Choroid plexus epithelial cell (primary cell): ENCODE results near the gene EFCAB8.

Experiments used
- DNase-seq: peaks from one replicate; pipeline ENCODE4 v3.0.0-alpha.2; 2010; ENCODE audit warnings: low read depth
- H3K4me3 ChIP-seq: 2 replicates; pipeline ENCODE4 v1.5.1; 2011; ENCODE audit warnings: low read depth, mild to moderate bottlenecking, control low read depth, low read length, moderate library complexity
- TF ChIP-seq, protein P1 (sequence below): conservative IDR thresholded peaks from 2 replicates; pipeline ENCODE4 v1.5.1; 2011; ENCODE audit warnings: low read depth, mild to moderate bottlenecking, control low read depth, inconsistent platforms, low read length, moderate library complexity

The EFCAB8 gene

DNA sequence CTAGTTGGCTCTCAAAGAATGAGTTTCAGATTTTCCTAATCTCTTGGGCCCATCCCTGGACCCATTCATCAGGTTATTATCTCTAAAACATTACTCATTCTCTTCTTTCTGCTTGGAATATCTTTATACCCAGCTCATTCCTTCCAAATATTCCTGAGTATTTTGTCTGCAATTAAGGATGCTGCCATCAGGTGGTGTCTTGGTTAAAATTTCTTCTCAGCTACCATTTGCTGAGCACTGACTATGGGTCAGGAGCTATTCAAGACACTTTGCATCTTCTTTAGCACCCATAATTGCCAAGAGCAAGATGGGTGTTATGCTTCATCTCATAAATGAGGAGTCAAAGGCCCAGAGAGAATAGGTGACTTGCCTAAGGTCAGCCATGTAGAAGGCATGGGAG lies 137.1 kb downstream of the EFCAB8 start:
- no peak for DNase-seq
- H3K4me3 ChIP-seq = no peak overlapping the region
- TF ChIP-seq, protein P1, sequence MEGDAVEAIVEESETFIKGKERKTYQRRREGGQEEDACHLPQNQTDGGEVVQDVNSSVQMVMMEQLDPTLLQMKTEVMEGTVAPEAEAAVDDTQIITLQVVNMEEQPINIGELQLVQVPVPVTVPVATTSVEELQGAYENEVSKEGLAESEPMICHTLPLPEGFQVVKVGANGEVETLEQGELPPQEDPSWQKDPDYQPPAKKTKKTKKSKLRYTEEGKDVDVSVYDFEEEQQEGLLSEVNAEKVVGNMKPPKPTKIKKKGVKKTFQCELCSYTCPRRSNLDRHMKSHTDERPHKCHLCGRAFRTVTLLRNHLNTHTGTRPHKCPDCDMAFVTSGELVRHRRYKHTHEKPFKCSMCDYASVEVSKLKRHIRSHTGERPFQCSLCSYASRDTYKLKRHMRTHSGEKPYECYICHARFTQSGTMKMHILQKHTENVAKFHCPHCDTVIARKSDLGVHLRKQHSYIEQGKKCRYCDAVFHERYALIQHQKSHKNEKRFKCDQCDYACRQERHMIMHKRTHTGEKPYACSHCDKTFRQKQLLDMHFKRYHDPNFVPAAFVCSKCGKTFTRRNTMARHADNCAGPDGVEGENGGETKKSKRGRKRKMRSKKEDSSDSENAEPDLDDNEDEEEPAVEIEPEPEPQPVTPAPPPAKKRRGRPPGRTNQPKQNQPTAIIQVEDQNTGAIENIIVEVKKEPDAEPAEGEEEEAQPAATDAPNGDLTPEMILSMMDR = peak; percentile 2

DNA sequence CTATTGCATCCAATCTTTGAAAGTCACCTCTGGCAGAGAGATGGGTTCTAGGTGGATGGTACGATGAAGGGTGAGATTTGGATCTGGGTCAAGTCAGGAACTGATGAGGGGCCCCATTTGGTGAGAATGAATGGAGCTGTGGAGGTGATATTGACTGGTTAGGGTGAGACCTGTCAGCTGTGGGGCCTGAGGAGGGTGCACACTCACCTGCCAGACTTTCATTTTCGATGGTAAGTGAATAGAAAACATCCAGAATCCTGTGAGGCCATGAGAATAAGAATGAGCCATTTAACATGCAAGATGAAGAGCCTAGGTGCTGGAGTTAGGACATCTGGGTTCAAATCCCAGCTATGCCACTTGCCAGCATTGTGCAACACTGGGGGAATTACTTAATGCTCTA lies 138.7 kb downstream of the EFCAB8 start:
- DNase-seq = no peak
- TF ChIP-seq, protein P1 = no peak

DNA sequence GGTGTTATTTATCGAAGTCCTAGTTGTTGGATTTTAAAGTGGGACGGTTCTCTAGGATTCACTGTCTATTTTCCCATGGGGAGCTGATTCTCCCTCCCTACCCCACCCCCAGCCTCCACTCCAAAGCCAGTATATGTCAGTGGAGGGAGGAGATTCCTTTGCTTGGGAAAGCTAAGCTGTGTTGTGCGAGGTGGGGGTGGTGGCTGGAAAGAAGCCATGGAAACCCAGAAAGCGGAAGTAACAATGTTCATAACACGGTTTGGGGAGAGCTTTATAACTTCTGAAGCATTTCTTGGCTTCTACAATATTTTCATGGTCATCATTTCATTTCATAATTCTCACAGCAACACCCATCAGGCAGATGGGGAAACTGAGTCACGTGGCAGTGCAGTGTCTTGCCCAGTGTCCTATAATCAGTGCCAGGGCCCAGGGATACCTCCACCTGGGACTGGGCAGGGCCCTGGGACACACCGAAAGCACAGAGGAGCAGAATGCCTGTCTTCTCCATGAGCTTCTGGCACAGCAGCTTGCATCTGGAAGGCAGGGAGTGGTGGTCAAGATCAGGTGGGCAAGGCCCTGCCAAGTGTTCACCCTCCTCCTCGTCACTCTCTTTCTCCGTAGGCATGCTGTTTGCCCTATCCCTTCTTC lies 141.0 kb downstream of the EFCAB8 start:
- H3K4me3 ChIP-seq = no peak overlapping the region
- TF ChIP-seq, protein P1 = no peak
- peak; percentile 12 for DNase-seq

More for the DNA sequence above, 138.7 kb downstream of the EFCAB8 start:
- no peak overlapping the region for H3K4me3 ChIP-seq

DNA sequence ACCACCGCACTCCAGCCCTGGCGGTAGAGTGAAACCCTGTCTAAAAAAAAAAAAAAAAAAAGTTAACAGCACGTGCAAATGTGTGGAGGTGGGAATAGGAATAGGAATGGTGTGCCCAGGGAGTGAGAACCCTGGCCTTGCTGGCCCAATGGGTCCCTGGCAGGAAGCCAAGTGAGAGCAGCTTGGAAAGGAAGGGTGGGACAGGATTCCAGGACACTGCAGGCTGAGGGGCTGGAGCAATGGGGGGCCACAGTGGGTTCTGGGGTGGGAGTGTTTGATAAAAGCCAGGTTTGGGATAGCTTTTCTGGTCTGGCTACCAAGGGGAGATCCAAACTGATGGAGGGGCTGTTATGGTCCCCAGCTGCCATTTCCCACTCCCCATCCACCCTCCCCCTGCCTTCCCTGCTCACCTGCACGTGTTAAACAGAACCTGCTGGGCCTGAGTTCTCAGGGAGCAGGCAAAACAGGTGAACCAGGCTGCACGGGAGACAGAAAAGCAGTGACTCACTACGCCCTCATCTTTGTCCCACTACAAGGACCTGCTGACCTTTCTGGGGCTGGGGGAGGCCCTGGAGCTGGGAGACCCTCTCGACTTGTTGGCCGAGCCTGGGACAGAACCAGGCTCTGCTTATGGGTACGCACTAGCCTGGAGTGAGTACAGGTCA lies 142.2 kb downstream of the EFCAB8 start:
- TF ChIP-seq, protein P1 = no peak
- no peak overlapping the region for H3K4me3 ChIP-seq
- DNase-seq = no peak

DNA sequence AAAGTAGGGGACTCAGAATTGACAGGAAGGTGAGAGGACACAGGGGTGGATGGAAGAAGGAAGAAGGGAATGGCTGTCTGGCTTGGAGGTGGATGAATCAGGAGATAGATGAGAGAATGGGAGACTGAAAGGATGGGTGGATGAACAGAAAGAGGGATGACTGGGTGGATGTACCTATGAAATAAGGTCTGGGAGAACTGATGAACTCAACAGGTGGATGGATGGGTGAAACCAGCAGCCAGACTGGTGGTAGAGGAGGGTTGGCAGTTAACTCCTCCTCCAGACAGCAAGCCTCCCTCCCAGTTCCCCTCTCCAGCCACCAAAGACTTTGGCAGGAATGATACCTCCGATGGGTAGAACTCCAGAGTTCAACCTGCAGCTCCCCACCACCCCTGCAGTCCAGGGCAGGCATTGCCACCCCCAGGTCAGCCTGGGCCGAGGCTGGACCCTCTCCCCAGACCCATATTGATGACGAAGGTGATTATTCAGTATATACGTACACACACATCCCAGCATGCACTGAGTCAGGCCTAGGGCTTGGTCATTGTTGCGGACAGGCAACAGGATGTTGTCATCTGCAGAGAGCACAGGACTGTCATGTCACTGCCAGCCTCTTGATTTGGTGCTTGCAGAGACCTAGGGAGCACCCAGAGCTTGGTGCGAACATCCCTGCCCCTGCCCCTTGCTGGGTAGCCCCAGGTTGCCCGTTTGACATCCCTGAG lies 143.5 kb downstream of the EFCAB8 start:
- no peak overlapping the region for H3K4me3 ChIP-seq
- no peak for DNase-seq
- TF ChIP-seq, protein P1 = no peak

DNA sequence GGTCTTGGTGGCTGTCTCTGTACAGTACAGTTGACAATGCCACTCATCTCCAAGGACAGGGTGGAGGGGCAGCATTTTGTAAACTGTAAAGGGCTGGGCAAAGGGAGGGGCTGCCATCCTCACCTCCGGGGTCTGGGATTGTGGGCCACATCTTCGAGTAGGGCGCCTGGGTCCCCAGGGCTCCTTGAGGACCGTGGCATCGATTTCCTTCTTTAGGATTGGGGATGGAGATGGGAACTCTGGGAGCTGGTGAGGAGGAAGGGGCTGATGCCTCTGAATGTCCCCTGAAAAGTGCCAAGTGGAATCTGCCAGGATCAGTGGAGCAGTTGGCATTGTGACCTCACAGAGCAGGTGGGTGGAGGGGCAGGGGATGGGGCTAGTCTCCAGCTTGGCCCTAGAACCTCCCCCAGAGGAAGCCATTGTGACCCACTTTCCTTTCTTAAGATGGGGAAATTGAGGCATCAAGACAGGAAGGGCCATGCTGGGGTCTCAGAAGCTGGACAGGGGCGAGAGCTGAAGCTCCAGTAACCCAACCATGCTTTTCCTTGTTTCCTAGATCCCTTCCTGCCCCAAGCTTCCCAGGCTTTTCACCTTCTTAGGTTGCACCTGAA lies 145.5 kb downstream of the EFCAB8 start, which contains the start of gene SUN5:
Gene SUN5, minus strand, starts transcription at position 293 of the 611 bp plus-strand sequence. Its CDS starts 93 bp downstream, at position 200.
- no peak within 1 kb of the TSS for H3K4me3 ChIP-seq
- no peak for DNase-seq
- TF ChIP-seq, protein P1 = no peak
